Stimulated activated CD4-positive, alpha-beta T cell treated with anti-CD3 and anti-CD28 coated beads, Interleukin-1b, Interleukin-23, amount 100 ng/mL, for 24 hours (primary cell): ENCODE data around the gene CEACAM21.
A peak's percentile ranks its signal among the peaks of the same experiment; 100 is the strongest.
"Not testable (repeated sequence)": the region's sequence is repeated elsewhere in the genome, so short reads cannot be mapped to it uniquely, and the experiment has no call there.

Source experiments
- DNase-seq, 4 experiments: peaks; one replicate each; pipeline ENCODE4 v3.0.0-alpha.2; 2020; ENCODE audit warnings: low read depth in 4 of 4, low spot score in 1 of 4

The CEACAM21 gene

DNA sequence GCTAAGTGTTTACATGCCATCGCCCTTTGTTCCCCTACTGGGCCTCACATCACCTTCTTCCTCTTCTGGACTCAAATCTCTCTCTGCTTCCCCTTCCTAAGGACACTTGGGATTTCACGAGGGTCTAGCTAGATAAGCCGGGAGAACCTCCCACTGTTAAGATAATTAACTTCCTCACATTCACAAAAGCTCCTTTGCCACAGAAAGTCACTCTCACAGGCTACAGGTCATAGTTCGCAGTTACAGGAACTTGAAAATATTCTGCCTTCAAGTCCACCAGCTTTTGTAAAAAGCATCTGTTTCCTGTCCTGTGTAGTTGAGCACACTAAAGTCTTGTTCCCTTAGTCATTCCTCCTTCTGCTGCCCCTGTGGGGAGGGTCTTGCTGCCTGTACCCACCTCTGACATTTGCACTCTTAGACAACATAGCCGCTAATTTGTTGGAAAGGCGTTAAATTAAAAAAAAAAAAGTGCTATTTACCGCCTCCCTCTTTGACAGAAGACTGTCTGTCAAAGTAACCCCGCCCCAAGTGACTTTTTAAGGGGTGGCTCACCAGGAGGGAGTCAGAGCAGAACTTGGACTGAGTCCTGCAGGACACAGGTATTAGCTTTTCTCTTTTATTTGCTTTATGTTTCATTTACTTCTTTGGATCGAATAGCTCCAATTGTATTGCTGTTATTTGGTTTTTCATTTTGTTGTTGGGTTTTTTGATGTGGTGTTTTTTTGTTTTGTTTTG, 26.8 kb upstream of the CEACAM21 start:
- DNase-seq = peak in 2 of 4 experiments; percentile 48 to 50

- DNase-seq = no peak
Measured at GRCh38 chr19:41549884-41550283, 26.1 kb upstream of the CEACAM21 start.

DNA sequence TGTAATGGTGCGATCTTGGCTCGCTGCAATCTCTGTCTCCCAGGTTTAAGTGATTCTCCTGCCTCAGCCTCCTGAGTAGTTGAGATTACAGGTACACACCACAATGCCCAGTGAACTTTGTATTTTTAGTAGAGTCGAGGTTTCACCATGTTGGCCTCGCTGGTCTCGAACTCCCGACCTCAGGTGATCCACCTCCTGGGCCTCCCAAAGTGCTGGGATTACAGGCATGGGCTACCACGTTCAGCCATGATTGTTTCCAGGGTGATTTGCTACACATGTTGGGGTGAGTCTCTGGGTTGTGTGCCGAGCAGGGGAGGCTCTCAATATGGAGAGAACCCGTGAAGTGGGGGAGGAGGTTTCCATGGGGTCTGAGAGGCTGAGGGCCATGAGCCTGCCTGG, 24.8 kb upstream of the CEACAM21 start:
- DNase-seq = no peak

GRCh38 chr19:41551711-41552110, 24.3 kb upstream of the CEACAM21 start:
- DNase-seq = no peak

- no peak for DNase-seq
Measured at GRCh38 chr19:41552558-41552957, 23.4 kb upstream of the CEACAM21 start.

- DNase-seq = no peak
Measured at GRCh38 chr19:41553804-41554203, 22.2 kb upstream of the CEACAM21 start.

DNA sequence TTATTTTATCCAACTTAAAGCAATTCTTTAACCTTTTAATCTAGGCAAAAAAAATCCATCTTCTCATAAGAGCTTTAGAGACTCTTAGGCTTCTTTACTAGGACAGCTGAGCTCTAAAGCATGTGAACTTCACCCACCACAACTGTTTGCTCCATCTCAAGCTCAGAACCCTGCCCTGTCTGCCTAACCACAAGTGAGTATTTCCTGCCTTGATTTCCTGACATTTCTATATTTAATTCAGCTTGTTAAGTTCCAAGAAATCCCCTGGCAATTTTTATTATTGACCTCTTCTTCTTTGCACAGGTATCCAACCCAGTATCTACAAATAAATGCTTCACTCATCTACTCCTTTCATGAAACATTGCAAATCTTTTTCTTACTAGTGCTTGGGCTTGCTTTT, 21.1 kb upstream of the CEACAM21 start:
- no peak for DNase-seq

DNA sequence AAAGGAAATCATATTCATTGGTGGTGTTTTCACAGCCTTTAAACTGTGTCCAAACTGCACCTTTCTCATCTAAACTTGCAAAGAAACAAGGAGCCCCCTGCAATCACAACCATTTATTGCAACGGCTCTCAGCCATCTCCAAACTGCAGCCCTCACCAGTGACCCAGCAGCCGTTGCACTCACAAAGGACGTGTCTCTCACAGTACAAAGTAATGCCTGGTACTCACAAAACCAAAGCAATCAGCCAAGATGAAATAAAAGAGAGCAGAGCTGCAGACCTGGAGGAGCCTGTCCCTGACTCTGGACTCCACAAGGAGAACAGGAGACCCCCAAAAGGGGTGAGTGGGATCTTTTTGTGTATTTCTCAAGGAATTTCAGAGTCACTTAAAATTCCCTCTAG, 20.2 kb upstream of the CEACAM21 start:
- no peak for DNase-seq

DNA sequence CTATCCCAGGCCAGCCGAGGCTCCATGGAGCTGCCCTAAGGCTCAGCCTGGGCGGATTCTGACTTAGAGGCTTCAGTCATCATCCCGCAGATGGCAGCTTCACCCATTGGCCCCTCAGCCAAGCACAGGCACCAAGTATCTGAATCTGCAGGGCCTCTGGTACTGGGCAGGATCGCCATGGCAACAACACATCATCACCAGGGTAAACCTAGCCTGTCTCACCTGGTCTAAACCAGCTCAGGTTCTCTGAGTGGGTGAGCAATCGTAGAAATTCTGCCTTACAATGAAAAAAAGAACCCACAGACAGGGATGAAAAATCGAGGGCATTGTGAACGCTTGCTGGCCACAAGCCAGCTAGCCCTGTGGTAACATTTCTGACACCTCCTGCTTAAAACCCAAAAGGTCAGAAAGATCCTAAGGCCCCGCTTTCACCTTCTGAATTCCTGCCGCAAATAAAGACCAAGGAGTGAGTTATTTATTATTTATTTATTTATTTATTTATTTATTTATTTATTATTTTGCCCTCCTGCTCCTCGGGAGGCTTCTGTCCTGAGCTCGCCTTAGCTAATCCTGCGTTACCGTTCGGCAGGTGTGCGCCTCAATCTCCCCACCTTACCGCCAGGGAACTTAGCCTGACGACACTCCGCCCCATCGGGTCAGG, 12.0 kb upstream of the CEACAM21 start:
- DNase-seq = no peak

GRCh38 chr19:41564515-41565378, 11.2 kb upstream of the CEACAM21 start:
- DNase-seq = no peak

DNA sequence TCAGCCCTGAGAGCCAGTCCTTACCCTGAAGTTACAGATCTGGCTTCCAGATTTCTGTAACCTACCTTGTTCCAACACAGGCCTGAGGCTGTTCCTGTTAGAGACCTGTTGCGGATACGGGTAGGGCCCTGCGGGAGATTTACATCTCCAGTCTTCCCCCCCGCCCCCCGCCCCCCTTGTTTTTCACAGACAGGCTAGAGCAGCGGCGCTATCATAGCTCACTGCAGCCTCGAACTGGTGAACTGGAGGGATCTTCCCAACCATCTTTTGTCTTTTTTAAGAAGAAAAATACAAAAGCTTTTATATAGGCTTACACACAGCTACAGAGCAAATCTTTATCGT, 10.6 kb upstream of the CEACAM21 start:
- no peak for DNase-seq

GRCh38 chr19:41566001-41566400, 10.0 kb upstream of the CEACAM21 start:
- DNase-seq = no peak

DNA sequence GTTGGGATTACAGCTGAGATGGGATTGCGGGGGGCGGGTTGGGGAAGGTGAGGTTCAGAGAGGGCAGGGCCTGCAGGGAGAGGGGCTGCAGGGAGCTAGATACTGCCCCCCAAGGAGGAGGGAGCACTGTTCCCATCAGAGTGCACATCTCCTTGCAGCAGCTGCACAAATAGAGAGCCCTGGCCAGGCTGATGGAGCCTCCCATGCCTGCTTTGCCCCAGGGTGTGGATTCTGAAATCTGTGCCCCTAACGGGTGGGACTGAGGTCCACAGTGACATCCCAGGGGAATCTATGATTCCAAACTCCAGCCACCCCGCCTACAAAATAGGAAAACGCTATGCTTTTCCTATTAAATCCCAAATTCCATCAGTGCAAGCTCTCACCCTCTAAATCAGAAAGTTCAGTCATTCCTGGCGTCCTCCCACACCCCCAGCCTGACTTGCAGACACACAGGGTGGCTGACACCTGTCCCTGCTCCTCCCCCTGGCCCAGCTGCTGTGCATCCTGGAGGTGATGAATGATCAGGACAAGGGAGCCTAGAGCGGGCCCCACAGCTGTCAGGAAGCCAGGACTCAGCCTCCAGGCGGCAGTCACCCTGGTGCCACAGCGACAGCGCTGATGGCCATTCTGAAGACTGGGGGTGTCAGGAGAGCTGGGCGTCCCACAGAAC, 6.3 kb upstream of the CEACAM21 start:
- no peak for DNase-seq

DNA sequence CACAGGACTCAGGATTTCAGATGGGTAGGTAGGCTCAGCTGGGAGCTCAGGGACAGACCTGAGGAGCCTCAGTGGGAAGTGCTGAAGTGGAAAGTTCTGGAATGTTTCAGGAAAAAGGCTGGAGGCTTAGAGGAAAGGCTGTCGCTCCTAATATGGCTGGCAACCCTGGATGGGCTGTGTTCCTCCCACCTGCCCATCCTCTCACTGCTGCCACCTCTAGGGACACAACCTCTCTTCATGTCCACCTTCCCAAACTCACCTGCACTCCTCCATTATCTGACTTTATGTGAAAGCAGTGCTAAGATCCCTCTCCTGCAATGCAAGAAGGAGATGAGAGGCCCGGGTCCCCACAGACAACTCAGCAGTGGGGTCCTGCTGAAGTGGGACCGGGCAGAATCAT, 5.8 kb upstream of the CEACAM21 start:
- no peak for DNase-seq

GRCh38 chr19:41570639-41571112, 5.3 kb upstream of the CEACAM21 start:
- peak; percentile 76 to 87 (median 82) for DNase-seq

DNA sequence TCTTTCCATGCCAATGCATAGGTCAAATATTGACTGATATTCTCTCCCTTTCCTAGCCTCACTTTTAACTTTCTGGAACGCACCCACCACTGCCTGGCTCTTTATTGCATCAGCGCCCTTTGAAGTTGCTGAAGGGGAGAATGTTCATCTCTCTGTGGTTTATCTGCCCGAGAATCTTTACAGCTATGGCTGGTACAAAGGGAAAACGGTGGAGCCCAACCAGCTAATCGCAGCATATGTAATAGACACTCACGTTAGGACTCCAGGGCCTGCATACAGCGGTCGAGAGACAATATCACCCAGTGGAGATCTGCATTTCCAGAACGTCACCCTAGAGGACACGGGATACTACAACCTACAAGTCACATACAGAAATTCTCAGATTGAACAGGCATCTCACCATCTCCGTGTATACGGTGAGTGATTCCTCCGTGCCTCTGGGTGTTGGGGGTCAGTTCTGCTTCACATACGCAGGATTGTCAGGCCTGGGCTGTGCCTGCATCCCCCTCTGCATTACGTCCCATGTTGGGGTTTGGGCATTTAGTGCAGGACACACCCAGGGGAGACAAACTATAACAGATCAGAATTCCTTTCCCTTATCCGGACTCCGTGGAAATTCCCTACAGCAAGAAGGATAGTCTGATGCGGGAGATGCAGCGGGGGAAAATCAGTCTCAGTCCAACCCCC, 1.3 kb downstream of the CEACAM21 start:
- DNase-seq = no peak

- no peak for DNase-seq
Measured at GRCh38 chr19:41577833-41578232, 1.9 kb downstream of the CEACAM21 start.

- no peak for DNase-seq
Measured at GRCh38 chr19:41578886-41579285, 2.9 kb downstream of the CEACAM21 start.

DNA sequence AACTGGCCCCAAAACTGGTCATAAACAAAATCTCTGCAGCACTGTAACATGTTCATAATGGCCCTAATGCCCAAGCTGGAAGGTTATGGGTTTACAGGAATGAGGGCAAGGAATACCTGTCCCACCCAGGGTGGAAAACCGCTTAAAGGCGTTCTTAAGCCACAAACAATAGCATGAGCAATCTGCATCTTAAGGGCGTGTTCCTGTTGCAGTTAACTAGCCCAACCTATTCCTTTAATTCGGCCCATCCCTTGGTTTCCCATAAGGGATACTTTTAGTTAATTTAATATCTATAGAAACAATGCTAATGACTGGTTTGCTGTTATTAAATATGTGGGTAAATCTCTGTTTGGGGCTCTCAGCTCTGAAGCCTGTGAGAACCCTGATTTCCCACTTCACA, 5.1 kb downstream of the CEACAM21 start:
- DNase-seq = not testable (repeated sequence)

DNA sequence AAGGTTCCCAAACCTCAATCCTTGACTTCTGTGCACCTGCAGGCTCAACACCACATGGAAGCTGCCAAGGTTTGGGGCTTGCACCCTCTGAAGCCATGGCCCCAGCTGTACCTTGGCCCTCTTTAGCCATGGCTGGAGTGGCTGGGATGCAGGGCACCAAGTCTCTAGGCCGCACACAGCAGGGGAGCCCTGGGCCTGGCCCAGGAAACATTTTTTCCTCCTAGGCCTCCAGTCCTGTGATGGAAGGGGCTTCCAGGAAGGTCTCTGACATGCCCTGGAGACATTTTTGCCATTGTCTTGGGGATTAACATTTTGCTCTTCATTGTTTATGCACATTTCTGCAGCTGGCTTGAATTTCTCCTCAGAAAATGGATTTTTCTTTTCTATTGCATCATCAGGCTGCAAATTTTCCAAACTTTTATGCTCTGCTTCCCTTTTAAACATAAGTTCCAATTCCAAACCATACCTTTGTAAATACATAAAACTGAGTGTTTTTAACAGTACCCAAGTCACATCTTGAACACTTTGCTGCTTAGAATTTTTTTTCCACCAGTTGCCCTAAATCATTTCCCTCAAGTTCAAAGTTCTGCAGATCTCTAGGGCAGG, 6.7 kb downstream of the CEACAM21 start:
- not testable (repeated sequence) for DNase-seq
